ENCODE results near the gene NXPE4.

Gene NXPE4

DNA sequence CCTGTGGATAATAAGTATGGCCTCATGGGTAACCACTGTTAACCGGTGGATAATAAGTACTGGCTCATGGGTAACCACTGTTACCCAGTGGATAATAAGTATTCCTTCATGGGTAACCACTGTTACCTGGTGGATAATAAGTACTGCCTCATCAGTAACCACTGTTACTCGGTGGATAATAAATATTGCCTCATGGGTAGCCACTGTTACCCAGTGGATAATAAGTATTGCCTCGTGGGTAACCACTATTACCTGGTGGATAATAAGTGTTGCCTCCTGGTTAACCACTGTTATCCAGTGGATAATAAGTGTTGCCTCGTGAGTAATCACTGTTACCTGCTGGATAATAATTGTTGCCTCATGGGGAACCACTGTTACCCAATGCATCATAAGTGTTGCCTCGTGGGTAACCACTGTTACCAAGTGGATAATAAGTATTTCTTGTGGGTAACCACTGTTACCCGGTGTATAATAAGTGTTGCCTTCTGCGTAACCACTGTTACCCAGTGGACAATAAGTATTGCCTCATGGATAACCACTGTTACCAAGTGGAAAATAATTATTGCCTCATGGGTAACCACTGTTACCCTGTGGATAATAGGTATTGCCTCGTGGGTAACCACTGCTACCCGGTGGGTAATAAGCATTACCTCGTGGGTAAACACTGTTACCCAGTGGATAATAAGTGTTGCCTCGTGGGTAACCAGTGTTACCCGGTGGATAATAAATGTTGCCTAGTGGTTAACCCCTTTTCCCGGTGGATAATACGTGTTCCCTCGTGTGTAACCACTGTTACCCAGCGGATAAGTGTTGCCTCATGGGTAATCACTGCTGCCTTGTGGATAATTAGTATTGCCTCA is 26.6 kb upstream of the NXPE4 start:
- TF ChIP-seq MYC (IDR thresholded peaks at IDR 0.05; ENCODE audit: low read depth, low read length), result no peak
- TF ChIP-seq POLR2A (IDR thresholded peaks at IDR 0.05; ENCODE audit: extremely low read depth, insufficient read length), result no peak
- TF ChIP-seq, protein P1, sequence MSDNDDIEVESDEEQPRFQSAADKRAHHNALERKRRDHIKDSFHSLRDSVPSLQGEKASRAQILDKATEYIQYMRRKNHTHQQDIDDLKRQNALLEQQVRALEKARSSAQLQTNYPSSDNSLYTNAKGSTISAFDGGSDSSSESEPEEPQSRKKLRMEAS (IDR thresholded peaks at IDR 0.05; ENCODE audit: low read depth, low read length), result no peak
- TF ChIP-seq, protein P2, sequence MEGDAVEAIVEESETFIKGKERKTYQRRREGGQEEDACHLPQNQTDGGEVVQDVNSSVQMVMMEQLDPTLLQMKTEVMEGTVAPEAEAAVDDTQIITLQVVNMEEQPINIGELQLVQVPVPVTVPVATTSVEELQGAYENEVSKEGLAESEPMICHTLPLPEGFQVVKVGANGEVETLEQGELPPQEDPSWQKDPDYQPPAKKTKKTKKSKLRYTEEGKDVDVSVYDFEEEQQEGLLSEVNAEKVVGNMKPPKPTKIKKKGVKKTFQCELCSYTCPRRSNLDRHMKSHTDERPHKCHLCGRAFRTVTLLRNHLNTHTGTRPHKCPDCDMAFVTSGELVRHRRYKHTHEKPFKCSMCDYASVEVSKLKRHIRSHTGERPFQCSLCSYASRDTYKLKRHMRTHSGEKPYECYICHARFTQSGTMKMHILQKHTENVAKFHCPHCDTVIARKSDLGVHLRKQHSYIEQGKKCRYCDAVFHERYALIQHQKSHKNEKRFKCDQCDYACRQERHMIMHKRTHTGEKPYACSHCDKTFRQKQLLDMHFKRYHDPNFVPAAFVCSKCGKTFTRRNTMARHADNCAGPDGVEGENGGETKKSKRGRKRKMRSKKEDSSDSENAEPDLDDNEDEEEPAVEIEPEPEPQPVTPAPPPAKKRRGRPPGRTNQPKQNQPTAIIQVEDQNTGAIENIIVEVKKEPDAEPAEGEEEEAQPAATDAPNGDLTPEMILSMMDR (IDR thresholded peaks at IDR 0.05; ENCODE audit: low read depth, low read length), result no peak
- H3K4me3 ChIP-seq (ENCODE audit: low read depth, low read length), result no peak overlapping the region
- DNase-seq (ENCODE audit: low read depth), result no peak

DNA sequence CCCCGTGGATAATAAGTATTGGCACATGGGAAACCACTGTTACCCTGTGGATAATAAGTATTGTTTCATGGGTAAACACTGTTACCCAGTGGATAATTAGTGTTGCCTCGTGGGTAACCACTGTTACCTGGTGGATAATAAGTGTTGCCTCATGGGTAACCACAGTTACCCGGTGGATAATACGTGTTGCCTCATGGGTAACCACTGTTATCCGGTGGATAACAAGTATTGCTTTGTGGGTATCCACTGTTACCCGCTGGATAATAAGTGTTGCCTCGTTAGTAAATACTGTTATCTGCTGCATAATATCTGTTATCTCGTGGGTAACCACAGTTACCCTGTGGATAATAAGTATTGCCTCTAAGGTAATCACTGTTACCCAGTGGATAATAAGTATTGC is 25.5 kb upstream of the NXPE4 start:
- H3K4me3 ChIP-seq (ENCODE audit: low read depth, low read length), result no peak overlapping the region
- DNase-seq (ENCODE audit: low read depth), result no peak
- TF ChIP-seq MYC (IDR thresholded peaks at IDR 0.05; ENCODE audit: low read depth, low read length) (no peak), POLR2A (IDR thresholded peaks at IDR 0.05; ENCODE audit: extremely low read depth, insufficient read length) (no peak)
- TF ChIP-seq, protein P2 (IDR thresholded peaks at IDR 0.05; ENCODE audit: low read depth, low read length), result no peak
- TF ChIP-seq, protein P1 (IDR thresholded peaks at IDR 0.05; ENCODE audit: low read depth, low read length), result no peak

DNA sequence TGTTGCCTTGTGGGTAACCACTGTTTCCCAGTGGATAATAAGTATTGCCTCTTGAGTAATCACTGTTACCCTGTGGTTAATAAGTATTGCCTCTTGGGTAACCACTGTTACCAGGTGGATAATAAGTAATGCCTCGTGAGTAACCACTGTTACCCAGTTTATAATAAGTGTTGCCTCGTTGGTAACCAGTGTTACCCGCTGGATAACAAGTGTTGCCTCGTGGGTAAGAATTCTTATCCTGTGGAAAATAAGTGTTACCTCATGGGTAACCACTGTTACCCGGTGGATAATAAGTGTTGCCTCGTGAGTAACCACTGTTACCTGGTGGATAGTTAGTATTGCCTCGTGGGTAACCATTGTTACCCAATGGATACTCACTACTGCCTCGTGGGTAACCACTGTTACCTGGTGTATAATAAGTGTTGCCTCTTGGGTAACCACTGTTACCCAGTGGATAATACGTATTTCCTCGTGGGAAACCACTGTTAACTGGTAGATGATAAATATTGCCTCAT is 24.1 kb upstream of the NXPE4 start:
- no peak overlapping the region for H3K4me3 ChIP-seq (ENCODE audit: low read depth, low read length)
- DNase-seq (ENCODE audit: low read depth), result no peak
- TF ChIP-seq, protein P1 (IDR thresholded peaks at IDR 0.05; ENCODE audit: low read depth, low read length), result no peak
- TF ChIP-seq POLR2A (IDR thresholded peaks at IDR 0.05; ENCODE audit: extremely low read depth, insufficient read length) (no peak), MYC (IDR thresholded peaks at IDR 0.05; ENCODE audit: low read depth, low read length) (no peak)
- TF ChIP-seq, protein P2 (IDR thresholded peaks at IDR 0.05; ENCODE audit: low read depth, low read length), result no peak

DNA sequence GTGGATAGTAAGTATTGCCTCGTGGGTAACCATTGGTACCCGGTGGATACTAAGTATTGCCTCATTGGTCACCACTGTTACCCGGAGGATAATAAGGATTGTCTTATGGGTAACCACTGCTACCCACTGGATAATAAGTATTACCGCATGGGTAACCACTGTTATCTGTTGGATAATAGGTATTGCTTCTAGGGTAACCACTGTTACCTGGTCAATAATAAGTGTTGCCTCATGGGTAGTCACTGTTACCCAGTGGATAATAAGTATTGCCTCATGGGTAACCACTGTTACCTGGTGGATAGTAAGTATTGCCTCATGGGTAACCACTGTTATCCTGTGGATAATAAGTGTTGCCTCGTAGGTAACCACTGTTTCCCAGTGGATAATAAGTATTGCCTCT is 22.6 kb upstream of the NXPE4 start:
- no peak for TF ChIP-seq POLR2A (IDR thresholded peaks at IDR 0.05; ENCODE audit: extremely low read depth, insufficient read length)
- TF ChIP-seq, protein P2 (IDR thresholded peaks at IDR 0.05; ENCODE audit: low read depth, low read length), result no peak
- TF ChIP-seq, protein P1 (IDR thresholded peaks at IDR 0.05; ENCODE audit: low read depth, low read length), result no peak
- TF ChIP-seq MYC (IDR thresholded peaks at IDR 0.05; ENCODE audit: low read depth, low read length), result no peak
- H3K4me3 ChIP-seq (ENCODE audit: low read depth, low read length), result no peak overlapping the region
- DNase-seq (ENCODE audit: low read depth), result no peak

DNA sequence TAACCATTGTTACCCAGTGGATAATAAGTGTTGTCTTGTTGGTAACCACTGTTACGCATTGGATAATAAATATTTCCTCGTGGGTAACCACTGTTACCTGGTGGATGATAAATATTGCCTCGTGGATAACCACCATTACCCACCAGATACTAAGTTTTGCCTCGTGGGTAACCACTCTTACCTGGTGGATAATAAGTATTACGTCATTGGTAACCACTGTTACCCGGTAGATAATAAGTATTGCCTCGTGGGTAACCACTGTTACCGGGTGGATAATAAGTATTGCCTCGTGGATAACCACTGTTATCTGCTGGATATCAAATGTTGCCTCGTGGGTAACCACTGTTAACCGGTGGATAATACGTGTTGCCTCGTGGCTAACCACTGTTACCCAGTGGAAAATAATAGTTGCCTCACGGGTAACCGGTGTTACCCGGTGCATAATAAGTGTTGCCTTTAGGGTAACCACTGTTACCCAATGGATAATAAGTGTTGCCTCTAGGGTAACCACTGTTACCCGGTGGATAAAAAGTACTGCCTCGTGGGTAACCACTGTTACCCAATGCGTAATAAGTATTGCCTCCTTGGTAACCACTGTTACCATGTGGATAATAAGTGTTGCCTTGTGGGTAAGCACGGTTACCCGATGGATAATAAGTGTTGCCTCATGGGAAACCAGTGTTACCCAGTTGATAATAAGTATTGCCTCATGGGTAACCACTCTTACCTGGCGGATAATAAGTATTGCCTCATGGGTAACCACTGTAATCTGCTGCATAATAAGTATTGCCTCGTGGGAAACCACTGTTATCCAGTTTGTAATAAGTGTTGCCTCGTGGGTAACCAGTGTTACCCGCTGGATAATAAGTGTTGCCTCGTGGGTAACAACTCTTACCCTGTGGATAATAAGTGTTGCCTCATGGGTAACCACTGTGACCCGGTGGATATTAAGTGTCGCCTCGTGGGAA is 21.9 kb upstream of the NXPE4 start:
- no peak for DNase-seq (ENCODE audit: low read depth)
- TF ChIP-seq POLR2A (IDR thresholded peaks at IDR 0.05; ENCODE audit: extremely low read depth, insufficient read length), result no peak
- TF ChIP-seq, protein P1 (IDR thresholded peaks at IDR 0.05; ENCODE audit: low read depth, low read length), result no peak
- TF ChIP-seq, protein P2 (IDR thresholded peaks at IDR 0.05; ENCODE audit: low read depth, low read length), result no peak
- no peak for TF ChIP-seq MYC (IDR thresholded peaks at IDR 0.05; ENCODE audit: low read depth, low read length)
- no peak overlapping the region for H3K4me3 ChIP-seq (ENCODE audit: low read depth, low read length)
